GM15510 (cell line): Measurements from ENCODE around the gene OTX2.

ENCODE experiments used
- POLR2A ChIP-seq: IDR thresholded peaks from 3 replicates; pipeline ENCODE4 v1.6.1; 2011; ENCODE audit warnings: borderline replicate concordance; ENCODE audit not compliant: insufficient read length; ENCODE audit errors: extremely low read depth

Gene OTX2

GRCh38 chr14:56794557-56795283 is 15.6 kb downstream of the OTX2 start:
- TF ChIP-seq POLR2A = no peak

- no peak for TF ChIP-seq POLR2A
Observed at GRCh38 chr14:56794088-56794556, 16.2 kb downstream of the OTX2 start.

DNA sequence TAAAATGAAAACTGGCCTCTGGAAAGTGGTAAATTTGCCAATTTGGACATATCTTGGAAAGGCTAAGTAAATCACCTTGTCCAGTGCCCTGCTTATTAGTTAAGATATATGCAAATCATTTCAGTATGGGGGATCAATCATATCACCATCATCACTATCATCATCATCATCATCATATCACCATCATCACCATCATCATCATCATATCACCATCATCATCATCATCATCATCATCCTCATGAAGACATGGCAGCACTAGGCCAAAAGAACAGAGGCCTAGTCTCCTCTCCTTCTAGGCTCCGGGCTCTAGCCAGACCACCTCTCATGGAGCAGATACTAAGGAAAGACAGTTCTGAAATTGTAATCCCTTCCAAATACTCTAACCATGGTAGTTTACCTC is 20.3 kb downstream of the OTX2 start:
- no peak for TF ChIP-seq POLR2A

DNA sequence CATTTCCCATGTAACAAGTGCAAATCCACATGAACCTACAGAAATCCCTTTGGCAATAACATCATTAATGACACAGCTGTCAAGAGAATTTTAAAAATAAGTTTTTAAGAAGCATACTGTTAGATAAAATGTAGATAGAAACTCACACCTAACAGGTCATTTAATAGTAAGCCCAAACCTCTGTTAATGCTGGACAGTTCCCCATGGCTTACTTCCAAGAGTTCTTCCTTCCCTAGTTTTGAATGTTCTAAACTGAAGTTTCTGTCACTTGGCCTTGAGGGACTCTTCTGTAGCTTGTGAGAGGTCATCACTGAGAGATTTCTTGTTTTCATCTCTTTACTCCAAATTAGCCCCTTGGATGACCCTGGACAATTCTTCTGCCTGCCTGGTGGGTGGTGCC is 22.7 kb downstream of the OTX2 start:
- no peak for TF ChIP-seq POLR2A

GRCh38 chr14:56782711-56783110 is 27.6 kb downstream of the OTX2 start:
- TF ChIP-seq POLR2A = no peak

DNA sequence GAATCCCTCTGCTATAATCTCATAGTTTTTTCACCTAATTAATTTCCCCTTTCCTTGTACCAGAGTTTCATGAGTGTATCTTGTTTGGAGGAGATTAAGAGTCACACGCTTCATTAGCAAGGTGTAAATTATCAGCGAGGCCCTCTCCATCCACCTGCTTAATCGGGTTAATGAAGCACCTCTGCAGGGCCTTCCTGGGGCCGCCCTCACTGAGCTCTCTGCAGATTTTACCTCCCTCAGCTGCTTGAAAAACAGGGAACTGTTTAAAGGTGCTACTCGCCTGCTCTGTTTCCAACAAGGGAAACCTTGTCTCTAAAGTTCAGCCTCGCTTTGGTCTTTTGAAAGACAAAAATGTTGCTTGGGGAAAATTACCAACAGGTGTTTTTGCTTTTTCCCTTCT is 35.8 kb downstream of the OTX2 start:
- no peak for TF ChIP-seq POLR2A

DNA sequence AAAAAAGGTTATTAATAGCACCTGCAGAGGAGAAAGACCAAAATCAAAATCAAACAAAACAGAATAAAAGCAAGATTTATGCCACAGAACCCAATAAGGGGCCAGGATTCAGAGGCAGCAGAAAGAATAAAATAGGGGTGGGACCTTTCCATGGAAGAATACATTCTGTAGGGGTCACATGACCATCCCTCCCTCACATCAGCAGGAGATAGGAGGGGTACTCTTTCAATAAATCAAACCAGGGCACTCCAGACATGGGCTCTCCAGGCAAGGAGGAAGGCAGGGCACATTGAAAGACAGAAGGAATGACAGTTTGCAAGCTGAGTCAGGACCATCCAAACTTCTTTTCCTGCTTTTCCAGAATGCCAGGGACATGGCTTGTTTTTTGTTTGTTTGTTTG is 39.8 kb downstream of the OTX2 start:
- TF ChIP-seq POLR2A = no peak

GRCh38 chr14:56760164-56760914 is 49.9 kb downstream of the OTX2 start:
- TF ChIP-seq POLR2A = no peak

- TF ChIP-seq POLR2A = no peak
Observed at GRCh38 chr14:56759633-56760032, 50.6 kb downstream of the OTX2 start.

DNA sequence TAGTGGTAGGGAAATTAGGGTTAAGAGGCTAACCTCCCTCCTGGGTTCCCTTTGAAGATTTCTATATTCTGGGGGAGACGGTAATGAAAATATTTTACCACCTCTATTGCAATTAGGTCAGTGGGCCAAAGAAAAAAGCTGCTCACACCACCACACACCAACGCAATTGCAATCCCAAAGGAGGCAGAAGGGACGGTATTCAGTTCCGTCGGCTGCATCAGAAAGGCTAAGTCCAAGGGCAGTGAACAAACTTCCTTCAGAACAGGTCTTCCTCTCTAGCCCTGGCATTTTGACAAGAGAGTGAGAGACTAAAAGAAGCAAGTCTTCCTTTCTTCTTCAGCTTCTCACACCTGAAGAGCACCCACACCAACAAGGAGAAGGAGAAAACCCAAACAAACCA is 51.2 kb downstream of the OTX2 start:
- TF ChIP-seq POLR2A = no peak

DNA sequence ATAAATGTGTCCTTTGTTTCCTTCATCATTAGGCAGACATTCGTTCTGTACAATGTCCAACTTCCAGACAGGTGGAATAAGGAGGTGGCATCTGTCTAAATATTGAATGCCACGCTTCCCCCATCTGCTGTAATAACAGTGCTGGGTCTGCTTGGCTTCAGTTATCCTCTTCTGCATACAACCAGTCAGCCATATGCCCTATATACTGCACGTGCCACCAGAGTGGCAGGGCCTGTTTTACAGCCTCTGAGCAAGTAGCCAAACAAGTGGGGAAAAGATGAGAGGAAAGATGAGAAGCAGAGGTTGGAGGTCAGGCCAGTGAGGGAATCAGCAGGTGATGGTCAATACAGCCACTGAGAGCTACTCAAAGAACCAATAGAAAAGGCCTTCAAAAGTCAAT is 55.4 kb downstream of the OTX2 start:
- no peak for TF ChIP-seq POLR2A

DNA sequence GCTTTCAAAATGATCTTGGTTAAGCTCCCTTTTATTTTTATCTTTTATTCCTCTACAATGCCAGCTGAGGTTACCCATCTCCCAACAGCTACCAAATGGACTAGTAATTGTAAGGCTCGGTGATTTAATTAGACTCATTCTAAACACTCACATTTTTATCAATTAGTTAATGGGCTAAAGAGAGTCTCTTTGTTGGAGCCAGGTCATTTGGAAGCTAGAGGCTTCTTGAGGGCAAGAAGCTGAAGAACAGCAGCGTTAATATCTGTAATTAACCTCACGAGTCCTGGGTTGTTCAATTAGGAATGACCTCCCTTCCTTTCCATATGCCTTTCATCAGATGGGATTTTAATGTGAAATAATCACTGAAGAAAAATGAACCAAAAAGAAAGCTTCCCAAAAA is 56.9 kb downstream of the OTX2 start:
- no peak for TF ChIP-seq POLR2A

DNA sequence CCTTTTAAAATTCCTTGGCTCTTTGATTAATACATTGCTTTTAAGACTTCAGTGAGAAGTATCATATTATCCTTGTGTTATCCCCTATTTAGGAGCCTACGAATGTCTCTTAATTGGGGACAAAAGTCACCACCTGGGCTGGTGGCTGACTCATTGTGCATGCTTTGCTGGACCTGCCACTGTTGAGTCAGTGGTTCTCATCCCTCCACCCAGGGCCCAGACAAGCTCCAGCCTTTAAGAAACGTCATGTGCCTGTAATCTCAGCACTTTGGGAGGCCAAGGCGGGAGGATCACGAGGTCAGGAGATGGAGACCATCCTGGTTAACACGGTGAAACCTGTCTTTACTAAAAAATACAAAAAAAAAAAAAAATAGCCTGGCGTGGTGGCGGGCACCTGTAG is 57.9 kb downstream of the OTX2 start:
- no peak for TF ChIP-seq POLR2A

DNA sequence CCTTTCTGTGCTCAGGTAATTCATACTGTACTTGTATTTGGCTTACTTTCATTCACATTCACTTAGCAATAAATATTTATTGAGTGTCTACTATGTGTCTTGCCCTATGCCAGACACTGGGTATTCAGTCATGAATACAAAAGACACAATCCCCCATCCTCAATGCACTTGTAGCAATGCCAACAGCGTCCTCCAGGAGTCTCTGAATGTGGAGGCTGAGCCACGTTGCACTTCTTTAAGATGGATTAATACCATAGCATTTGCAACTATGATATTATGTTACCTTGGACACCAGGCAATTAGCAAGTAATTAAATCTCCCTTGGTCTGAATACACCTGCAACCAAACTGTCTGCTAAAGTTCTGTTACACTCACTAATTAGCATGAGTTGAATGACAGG is 58.8 kb downstream of the OTX2 start:
- TF ChIP-seq POLR2A = no peak
